Measurements from ENCODE around the gene ATP8B1. TPM values are rescaled to one million over a fixed set of nuclear protein-coding genes. Genes with fewer than 3 reads are reported as not detected.

Gene ATP8B1
- total RNA-seq, 2 experiments from 2014 or later: not detected

DNA sequence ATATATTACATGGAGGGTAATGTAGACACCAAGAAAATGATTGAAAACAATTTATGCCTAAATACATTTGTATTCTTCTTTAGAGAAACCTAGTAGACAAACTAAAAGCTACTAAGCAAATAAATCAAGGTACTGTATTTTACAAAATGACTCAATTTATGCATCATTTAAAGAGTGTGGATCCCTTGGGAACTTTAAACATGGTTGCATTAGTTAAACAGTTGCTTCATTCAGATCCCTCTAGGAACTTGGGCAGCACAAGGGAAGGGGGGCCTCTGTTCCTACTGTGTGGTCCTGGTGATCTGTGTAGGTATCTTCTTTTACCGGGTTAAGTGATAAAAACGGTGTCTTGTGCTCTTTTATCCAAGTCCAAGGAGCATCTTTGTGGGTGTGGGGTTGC, 31.5 kb upstream of the ATP8B1 start:
- Mint-ChIP-seq H3K4me1 (ENCODE audit: low read depth) (peaks cover 28% of the 10 kb centered on the region), H3K36me3 (ENCODE audit: low read depth) (no peaks in the 10 kb centered on the region), H3K4me3 (no peak overlapping the region), H3K27me3 (peaks cover 14% of the 10 kb centered on the region), H3K27ac (no peak overlapping the region), H3K9me3 (peaks cover 6% of the 10 kb centered on the region)
- ATAC-seq (ENCODE audit: poor library complexity): no peak
- intact Hi-C loops (cut with DNase I, micrococcal nuclease): no loop called here
- TF ChIP-seq, protein P1, sequence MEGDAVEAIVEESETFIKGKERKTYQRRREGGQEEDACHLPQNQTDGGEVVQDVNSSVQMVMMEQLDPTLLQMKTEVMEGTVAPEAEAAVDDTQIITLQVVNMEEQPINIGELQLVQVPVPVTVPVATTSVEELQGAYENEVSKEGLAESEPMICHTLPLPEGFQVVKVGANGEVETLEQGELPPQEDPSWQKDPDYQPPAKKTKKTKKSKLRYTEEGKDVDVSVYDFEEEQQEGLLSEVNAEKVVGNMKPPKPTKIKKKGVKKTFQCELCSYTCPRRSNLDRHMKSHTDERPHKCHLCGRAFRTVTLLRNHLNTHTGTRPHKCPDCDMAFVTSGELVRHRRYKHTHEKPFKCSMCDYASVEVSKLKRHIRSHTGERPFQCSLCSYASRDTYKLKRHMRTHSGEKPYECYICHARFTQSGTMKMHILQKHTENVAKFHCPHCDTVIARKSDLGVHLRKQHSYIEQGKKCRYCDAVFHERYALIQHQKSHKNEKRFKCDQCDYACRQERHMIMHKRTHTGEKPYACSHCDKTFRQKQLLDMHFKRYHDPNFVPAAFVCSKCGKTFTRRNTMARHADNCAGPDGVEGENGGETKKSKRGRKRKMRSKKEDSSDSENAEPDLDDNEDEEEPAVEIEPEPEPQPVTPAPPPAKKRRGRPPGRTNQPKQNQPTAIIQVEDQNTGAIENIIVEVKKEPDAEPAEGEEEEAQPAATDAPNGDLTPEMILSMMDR (IDR thresholded peaks at IDR 0.05): no peak
- Histone ChIP-seq H3K36me3 (ENCODE audit: insufficient read depth, low read length) (no peaks in the 10 kb centered on the region), H3K27ac (ENCODE audit: low read depth in 1 of 2, low read length in 2 of 2) (no peak overlapping the region), H3K9me3 (ENCODE audit: control insufficient read depth in 1 of 2, insufficient read depth in 1 of 2, low read length in 2 of 2) (peaks cover 0 to 10% of the 10 kb centered on the region in 2 experiments), H3K27me3 (ENCODE audit: control insufficient read depth in 1 of 2, insufficient read depth in 2 of 2, low read length in 2 of 2) (no peaks in the 10 kb centered on the region), H3K4me3 (ENCODE audit: low read length) (no peak overlapping the region), H3K4me1 (ENCODE audit: insufficient read depth, low read length) (peaks cover 2% of the 10 kb centered on the region)
- ChIA-PET POLR2A (no interaction called here), CTCF (no interaction called here)
- DNase-seq: no peak

DNA sequence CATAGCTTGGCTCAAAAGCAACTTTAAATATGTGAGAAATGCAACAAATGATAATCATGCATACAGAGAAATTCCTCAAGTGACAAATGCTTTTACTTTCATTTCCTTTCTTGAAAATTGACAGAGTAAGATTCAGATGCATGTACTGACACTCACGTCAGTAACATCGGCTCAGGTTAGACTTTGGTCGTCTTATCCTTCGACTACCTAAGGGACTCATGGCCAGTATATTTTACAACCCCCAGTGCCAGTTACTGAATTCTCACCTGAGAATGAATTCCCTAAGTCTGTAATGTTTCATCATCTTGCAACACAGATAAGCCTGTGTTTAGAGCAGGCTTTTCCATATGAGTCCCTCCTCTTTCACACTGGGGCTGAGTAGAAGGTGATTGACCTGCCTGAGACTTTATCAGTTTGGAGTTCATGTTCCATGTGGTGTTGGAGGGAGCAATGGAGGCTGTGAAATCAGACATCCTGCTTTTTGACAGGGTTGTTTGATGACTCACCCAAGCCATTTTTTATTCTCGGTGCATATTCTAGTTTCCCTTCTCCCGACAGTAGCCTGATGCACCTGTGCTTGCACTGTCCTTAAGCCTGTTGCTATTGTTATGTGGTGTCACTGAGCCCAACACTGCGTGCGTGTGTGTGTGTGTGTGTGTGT, 30.5 kb upstream of the ATP8B1 start:
- Histone ChIP-seq H3K36me3 (ENCODE audit: insufficient read depth, low read length) (no peaks in the 10 kb centered on the region), H3K27ac (ENCODE audit: low read depth in 1 of 2, low read length in 2 of 2) (no peak overlapping the region), H3K4me1 (ENCODE audit: insufficient read depth, low read length) (peaks cover 2% of the 10 kb centered on the region), H3K9me3 (ENCODE audit: control insufficient read depth in 1 of 2, insufficient read depth in 1 of 2, low read length in 2 of 2) (peaks cover 0 to 10% of the 10 kb centered on the region in 2 experiments), H3K4me3 (ENCODE audit: low read length) (peak overlapping the region; percentile 42), H3K27me3 (ENCODE audit: control insufficient read depth in 1 of 2, insufficient read depth in 2 of 2, low read length in 2 of 2) (no peaks in the 10 kb centered on the region)
- CTCF ChIA-PET: no interaction called here
- peak; percentile 29 for ATAC-seq (ENCODE audit: poor library complexity)
- peak in 3 of 14 experiments; percentile 11 to 20 (median 16) for DNase-seq
- H3K27me3 Mint-ChIP-seq: peaks cover 12% of the 10 kb centered on the region
- peak overlapping the region; percentile 27 for H3K4me3 Mint-ChIP-seq
- H3K4me1 Mint-ChIP-seq (ENCODE audit: low read depth): peaks cover 28% of the 10 kb centered on the region
- TF ChIP-seq, protein P1 (IDR thresholded peaks at IDR 0.05): no peak
- H3K36me3 Mint-ChIP-seq (ENCODE audit: low read depth): no peaks in the 10 kb centered on the region
- no peak overlapping the region for H3K27ac Mint-ChIP-seq
- peaks cover 6% of the 10 kb centered on the region for H3K9me3 Mint-ChIP-seq
- intact Hi-C loops (cut with DNase I, micrococcal nuclease): no loop called here
- POLR2A ChIA-PET: no interaction called here

DNA sequence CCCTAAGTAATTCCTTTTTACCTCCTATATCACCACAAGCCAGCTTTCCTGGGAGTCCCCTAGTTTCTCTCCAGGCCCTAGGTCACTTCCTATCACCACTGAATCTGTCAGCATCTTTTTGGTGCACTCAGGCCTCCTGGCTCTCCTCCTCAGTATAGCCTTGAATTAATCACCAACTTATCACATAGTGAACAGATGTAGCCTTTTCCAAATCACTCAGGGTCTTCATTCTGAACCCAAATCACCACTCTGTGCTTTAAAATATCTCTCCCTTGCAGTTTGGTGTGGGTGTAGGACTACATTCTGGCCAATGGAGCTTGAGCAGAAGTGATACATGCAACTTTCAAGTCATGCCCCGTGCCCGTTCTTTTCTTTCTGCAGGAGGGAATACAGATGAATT, 29.6 kb upstream of the ATP8B1 start:
- H3K27me3 ChIP-seq (ENCODE audit: control insufficient read depth in 1 of 2, insufficient read depth in 2 of 2, low read length in 2 of 2): no peaks in the 10 kb centered on the region
- intact Hi-C loops (cut with DNase I, micrococcal nuclease): no loop called here
- peaks cover 2% of the 10 kb centered on the region for H3K4me1 ChIP-seq (ENCODE audit: insufficient read depth, low read length)
- no peak for DNase-seq
- H3K9me3 Mint-ChIP-seq: peaks cover 6% of the 10 kb centered on the region
- peaks cover 28% of the 10 kb centered on the region for H3K4me1 Mint-ChIP-seq (ENCODE audit: low read depth)
- TF ChIP-seq, protein P1 (IDR thresholded peaks at IDR 0.05): no peak
- ChIA-PET POLR2A (no interaction called here), CTCF (no interaction called here)
- no peaks in the 10 kb centered on the region for H3K36me3 Mint-ChIP-seq (ENCODE audit: low read depth)
- H3K36me3 ChIP-seq (ENCODE audit: insufficient read depth, low read length): no peaks in the 10 kb centered on the region
- peaks cover 0 to 10% of the 10 kb centered on the region in 2 experiments for H3K9me3 ChIP-seq (ENCODE audit: control insufficient read depth in 1 of 2, insufficient read depth in 1 of 2, low read length in 2 of 2)
- peaks cover 4% of the 10 kb centered on the region for H3K27me3 Mint-ChIP-seq
- H3K27ac Mint-ChIP-seq: no peak overlapping the region
- H3K27ac ChIP-seq (ENCODE audit: low read depth in 1 of 2, low read length in 2 of 2): no peak overlapping the region
- no peak overlapping the region for H3K4me3 ChIP-seq (ENCODE audit: low read length)
- no peak overlapping the region for H3K4me3 Mint-ChIP-seq
- ATAC-seq (ENCODE audit: poor library complexity): no peak
